ENCODE measurements around the gene VARS1. TPM values are rescaled to one million over a fixed set of nuclear protein-coding genes. Genes with fewer than 3 reads are reported as not detected.
"Not testable (repeated sequence)": the region's sequence is repeated elsewhere in the genome, so short reads cannot be mapped to it uniquely, and the experiment has no call there.

Gene VARS1
- total RNA-seq, 2 experiments from 2014 or later: 150 to 153 TPM

DNA sequence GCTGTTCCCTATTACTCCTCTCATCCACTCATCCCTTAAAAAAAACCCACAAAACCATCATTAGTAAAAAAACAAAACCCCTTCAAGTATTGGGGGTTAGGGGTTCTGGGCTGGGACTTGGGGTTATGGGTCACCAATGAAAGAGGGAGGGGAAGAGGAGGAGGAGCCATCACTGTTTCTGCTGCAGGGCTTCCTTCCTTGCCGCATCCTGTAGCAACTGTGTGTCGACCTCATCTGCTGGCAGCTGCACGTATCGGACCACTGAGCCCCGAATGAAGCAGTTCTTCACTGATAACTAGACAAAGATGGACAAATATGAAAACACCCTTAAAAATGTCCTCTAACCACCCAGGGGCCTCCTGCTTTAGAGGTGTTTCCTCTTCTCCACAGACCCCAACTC is 2.0 kb upstream of the VARS1 start:
- TF ChIP-seq, protein P1, sequence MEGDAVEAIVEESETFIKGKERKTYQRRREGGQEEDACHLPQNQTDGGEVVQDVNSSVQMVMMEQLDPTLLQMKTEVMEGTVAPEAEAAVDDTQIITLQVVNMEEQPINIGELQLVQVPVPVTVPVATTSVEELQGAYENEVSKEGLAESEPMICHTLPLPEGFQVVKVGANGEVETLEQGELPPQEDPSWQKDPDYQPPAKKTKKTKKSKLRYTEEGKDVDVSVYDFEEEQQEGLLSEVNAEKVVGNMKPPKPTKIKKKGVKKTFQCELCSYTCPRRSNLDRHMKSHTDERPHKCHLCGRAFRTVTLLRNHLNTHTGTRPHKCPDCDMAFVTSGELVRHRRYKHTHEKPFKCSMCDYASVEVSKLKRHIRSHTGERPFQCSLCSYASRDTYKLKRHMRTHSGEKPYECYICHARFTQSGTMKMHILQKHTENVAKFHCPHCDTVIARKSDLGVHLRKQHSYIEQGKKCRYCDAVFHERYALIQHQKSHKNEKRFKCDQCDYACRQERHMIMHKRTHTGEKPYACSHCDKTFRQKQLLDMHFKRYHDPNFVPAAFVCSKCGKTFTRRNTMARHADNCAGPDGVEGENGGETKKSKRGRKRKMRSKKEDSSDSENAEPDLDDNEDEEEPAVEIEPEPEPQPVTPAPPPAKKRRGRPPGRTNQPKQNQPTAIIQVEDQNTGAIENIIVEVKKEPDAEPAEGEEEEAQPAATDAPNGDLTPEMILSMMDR (IDR thresholded peaks at IDR 0.05): no peak
- H3K27ac Mint-ChIP-seq: peak overlapping the region; percentile 81
- H3K4me3 Mint-ChIP-seq: no peak overlapping the region
- ATAC-seq (peak; percentile 21), DNase-seq (peak; percentile 64)
- H3K9me3 Mint-ChIP-seq: no peaks in the 10 kb centered on the region
- ChIA-PET CTCF (interaction anchor here (2.0 to 3.1 kb wide), 3 partner anchors 9 to 60 kb away, joined by 5 to 28 read pairs (median 9); partner anchors contain the start of gene LSM2), POLR2A (interaction anchor here (1.4 to 3.7 kb wide), 2 partner anchors 60 to 93 kb away, joined by 4 to 24 read pairs; partner anchors contain the start of genes CLIC1 and MSH5)
- H3K4me1 Mint-ChIP-seq (ENCODE audit: low read depth): peaks cover 33% of the 10 kb centered on the region
- intact Hi-C loops (cut with micrococcal nuclease): no loop called here
- no peaks in the 10 kb centered on the region for H3K27me3 Mint-ChIP-seq
- peaks cover 33% of the 10 kb centered on the region for H3K36me3 Mint-ChIP-seq (ENCODE audit: low read depth)

DNA sequence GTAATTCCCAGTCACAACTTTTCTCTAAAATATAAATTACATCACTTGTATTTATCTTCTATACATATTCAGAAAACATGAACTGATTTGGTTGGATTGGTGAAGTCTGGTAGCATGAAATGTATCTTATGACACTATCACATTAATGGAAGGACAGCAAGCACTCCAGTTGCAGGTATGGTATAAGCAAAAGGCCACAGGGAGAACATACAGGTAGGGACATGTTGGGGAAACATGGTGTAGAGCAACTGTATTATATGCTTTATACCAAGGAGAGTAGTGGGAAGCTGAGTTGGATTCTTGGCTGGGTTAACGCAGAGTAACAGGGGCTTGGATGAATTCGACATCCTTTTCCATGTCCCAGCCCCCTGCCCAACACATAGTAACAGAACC is 1.4 kb upstream of the VARS1 start:
- no peaks in the 10 kb centered on the region for H3K27me3 Mint-ChIP-seq
- peaks cover 38% of the 10 kb centered on the region for H3K4me1 Mint-ChIP-seq (ENCODE audit: low read depth)
- TF ChIP-seq, protein P1 (IDR thresholded peaks at IDR 0.05): no peak
- ChIA-PET CTCF (interaction anchor here (1.1 to 3.1 kb wide), 6 partner anchors 9 to 33 kb away, joined by 3 to 28 read pairs (median 6); partner anchors contain the start of gene LSM2), POLR2A (interaction anchor here (1.5 to 3.7 kb wide), 3 partner anchors 39 to 132 kb away, joined by 7 to 24 read pairs (median 12); partner anchors contain the start of genes CLIC1, CSNK2B, GPANK1 and MSH5)
- intact Hi-C loops (cut with micrococcal nuclease): no loop called here
- peaks cover 38% of the 10 kb centered on the region for H3K36me3 Mint-ChIP-seq (ENCODE audit: low read depth)
- no peaks in the 10 kb centered on the region for H3K9me3 Mint-ChIP-seq
- no peak for DNase-seq
- no peak overlapping the region for H3K4me3 Mint-ChIP-seq
- ATAC-seq: no peak
- peak overlapping the region; percentile 81 for H3K27ac Mint-ChIP-seq

DNA sequence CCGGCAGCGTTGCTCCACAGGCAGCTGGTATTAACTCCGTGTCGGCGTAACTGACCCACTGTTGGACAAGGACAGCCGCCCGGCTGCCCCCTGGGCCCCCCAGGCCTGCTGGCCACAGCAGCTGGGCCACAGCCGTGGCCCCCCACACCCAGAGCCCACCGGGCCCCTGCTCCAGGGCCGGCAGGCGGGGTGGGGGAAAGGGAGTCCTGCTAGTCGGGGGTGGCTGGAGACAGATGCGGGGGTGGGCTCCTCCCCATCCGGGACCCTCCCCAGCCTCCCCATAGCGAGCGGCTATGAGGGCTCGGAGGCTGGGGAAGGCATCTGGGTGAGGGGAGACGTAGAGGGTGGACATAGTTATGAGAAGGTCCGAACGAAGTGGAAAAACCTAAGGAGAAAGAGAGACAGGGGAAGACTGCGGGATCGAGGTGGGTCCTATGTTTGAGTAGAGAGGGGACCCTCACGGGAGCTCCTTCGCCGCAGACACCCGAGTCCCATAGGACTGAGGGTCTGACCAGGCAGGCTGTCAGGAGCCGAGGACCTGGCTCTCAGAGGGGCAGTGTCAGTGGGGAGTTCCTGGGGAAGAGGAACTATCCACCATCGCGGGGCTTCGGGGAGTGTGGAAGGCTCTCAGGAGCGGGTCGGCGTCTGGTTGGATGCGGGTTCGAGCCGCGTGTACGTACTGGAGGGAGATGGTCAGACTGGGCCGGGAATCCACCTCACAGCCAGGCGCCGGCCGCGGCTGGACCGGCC is 511 bp downstream of the VARS1 start:
- H3K27me3 Mint-ChIP-seq: no peaks in the 10 kb centered on the region
- CTCF ChIA-PET: interaction anchor here (1.0 to 3.1 kb wide), 9 partner anchors 9 to 92 kb away, joined by 3 to 28 read pairs (median 6); partner anchors contain the start of genes ABHD16A, DDAH2, LSM2 and LY6G6F
- POLR2A ChIA-PET: interaction anchor here (0.7 to 3.7 kb wide), 12 partner anchors 10 to 70 kb away, joined by 3 to 24 read pairs (median 4); partner anchors contain the start of genes CLIC1, HSPA1B, LSM2 and MSH5

DNA sequence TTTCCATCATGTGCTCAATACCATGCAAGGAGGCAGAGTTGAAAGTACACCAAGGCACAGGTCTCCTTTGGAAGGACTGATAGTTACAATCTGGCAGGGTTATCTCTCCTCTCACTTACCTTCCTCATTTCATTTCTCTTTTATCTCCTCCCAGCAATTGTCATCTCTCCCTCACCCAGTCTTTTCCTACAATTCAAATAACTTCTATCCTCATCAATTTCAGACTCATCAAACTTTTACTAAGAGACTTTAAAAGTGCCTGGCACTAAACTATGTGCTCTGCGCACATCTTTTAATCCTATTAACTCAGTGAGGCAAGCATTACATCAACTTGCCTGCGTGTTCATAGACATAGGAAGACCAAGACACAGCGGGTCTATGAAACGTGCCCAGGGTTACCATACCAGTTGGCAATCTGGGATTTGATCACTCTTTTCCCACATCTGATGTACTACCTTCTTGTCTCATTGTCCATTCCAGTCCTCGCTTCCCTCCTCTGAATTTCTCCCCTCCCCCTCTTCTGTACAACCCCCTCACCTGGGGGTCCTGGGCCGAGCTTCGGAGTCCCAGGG is 1.2 kb downstream of the VARS1 start:
- TF ChIP-seq, protein P1 (IDR thresholded peaks at IDR 0.05): no peak
- no peak for ATAC-seq
- POLR2A ChIA-PET: interaction anchor here (0.7 to 3.7 kb wide), 11 partner anchors 9 to 70 kb away, joined by 3 to 24 read pairs (median 4); partner anchors contain the start of genes CLIC1, HSPA1B, LSM2 and MSH5
- Mint-ChIP-seq H3K4me1 (ENCODE audit: low read depth) (peaks cover 43% of the 10 kb centered on the region), H3K9me3 (no peaks in the 10 kb centered on the region), H3K36me3 (ENCODE audit: low read depth) (peaks cover 47% of the 10 kb centered on the region), H3K4me3 (peak overlapping the region; percentile 92), H3K27ac (peak overlapping the region; percentile 93), H3K27me3 (no peaks in the 10 kb centered on the region)
- intact Hi-C loops (cut with micrococcal nuclease): no loop called here
- DNase-seq: no peak
- CTCF ChIA-PET: interaction anchor here (1.0 to 2.2 kb wide), 5 partner anchors 8 to 65 kb away, joined by 4 to 11 read pairs (median 8); partner anchors contain the start of genes DDAH2 and LSM2

More for the DNA sequence above, 511 bp downstream of the VARS1 start:
- no peak for DNase-seq
- ATAC-seq: peak; percentile 24
- H3K27ac Mint-ChIP-seq: peak overlapping the region; percentile 97
- TF ChIP-seq, protein P1 (IDR thresholded peaks at IDR 0.05): no peak
- H3K9me3 Mint-ChIP-seq: no peaks in the 10 kb centered on the region
- peaks cover 42% of the 10 kb centered on the region for H3K4me1 Mint-ChIP-seq (ENCODE audit: low read depth)
- intact Hi-C loops (cut with micrococcal nuclease): no loop called here
- peaks cover 44% of the 10 kb centered on the region for H3K36me3 Mint-ChIP-seq (ENCODE audit: low read depth)
- peak overlapping the region; percentile 92 for H3K4me3 Mint-ChIP-seq

DNA sequence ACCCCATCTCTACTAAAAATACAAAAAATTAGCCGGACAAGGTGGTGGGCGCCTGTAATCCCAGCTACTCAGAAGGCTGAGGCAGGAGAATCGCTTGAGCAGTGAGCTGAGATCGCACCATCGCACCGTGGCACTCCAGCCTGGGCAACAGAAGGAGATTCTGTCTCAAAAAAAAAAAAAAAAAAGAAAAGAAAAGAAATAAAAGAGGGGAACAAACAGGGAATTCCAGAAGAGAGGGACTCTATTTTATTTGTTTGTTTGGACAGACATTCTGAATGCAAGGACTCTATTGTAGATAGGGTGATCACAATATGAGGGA is 1.7 kb downstream of the VARS1 start:
- H3K27me3 Mint-ChIP-seq; H3K9me3 Mint-ChIP-seq; intact Hi-C loops (cut with micrococcal nuclease); DNase-seq; CTCF ChIA-PET; ATAC-seq; POLR2A ChIA-PET: not testable (repeated sequence)
- Mint-ChIP-seq H3K27ac (peak overlapping the region; percentile 93), H3K4me3 (peak overlapping the region; percentile 92), H3K4me1 (ENCODE audit: low read depth) (peaks cover 43% of the 10 kb centered on the region), H3K36me3 (ENCODE audit: low read depth) (peaks cover 45% of the 10 kb centered on the region)
